ENCODE measurements around the gene ARHGAP15.

GRCh38 chr2:143397884-143398614 lies 268.8 kb downstream of the ARHGAP15 start:
- TF ChIP-seq CTCF (IDR thresholded peaks at IDR 0.05), result no peak
- no peak for TF ChIP-seq ZFX (IDR thresholded peaks at IDR 0.05; ENCODE audit: borderline replicate concordance)

Measured in 22Rv1 (cell line).